ENCODE measurements around the gene FCRL6.

FCRL6 gene

GRCh38 chr1:159839116-159839849 lies 37.1 kb downstream of the FCRL6 start:
- H3K27me3 ChIP-seq (ENCODE audit: insufficient read depth, low read length) = 0 out of 2 replicates have a peak, but pooled peaks cover 6% of the 10 kb centered on the region
- no peak overlapping the region for H3K4me3 ChIP-seq (ENCODE audit: low read depth, low read length, poor library complexity, severe bottlenecking)
- H4K20me1 ChIP-seq (ENCODE audit: insufficient read depth, low read length) = no peaks in the 10 kb centered on the region
- no peak overlapping the region for H3K27ac ChIP-seq (ENCODE audit: low read depth, low read length, poor library complexity, severe bottlenecking)
- H3K4me1 ChIP-seq (ENCODE audit: insufficient read depth, low read length, severe bottlenecking) = no peaks in the 10 kb centered on the region
- TF ChIP-seq EZH2 (IDR thresholded peaks at IDR 0.05; ENCODE audit: borderline replicate concordance, low read length) (no peak), CTCF (IDR thresholded peaks at IDR 0.05; ENCODE audit: low read length) (no peak)
- no peak overlapping the region for H3K4me2 ChIP-seq (ENCODE audit: low read length)
- H3K9ac ChIP-seq (ENCODE audit: low read length) = no peak overlapping the region
- no peaks in the 10 kb centered on the region for H3K9me2 ChIP-seq (ENCODE audit: low read depth, low read length)
- H3K9me3 ChIP-seq (ENCODE audit: low read length) = no peaks in the 10 kb centered on the region
- H3F3A ChIP-seq (ENCODE audit: insufficient read depth, low read length) = no peaks in the 10 kb centered on the region
- no peak overlapping the region for H2AFZ ChIP-seq (ENCODE audit: low read length)
- H3K36me3 ChIP-seq (ENCODE audit: insufficient read depth, low read length) = no peaks in the 10 kb centered on the region
- H3K79me2 ChIP-seq (ENCODE audit: insufficient read depth, low read length) = no peaks in the 10 kb centered on the region

- TF ChIP-seq CTCF (IDR thresholded peaks at IDR 0.05; ENCODE audit: low read length) (no peak), EZH2 (IDR thresholded peaks at IDR 0.05; ENCODE audit: borderline replicate concordance, low read length) (no peak)
- H3K79me2 ChIP-seq (ENCODE audit: insufficient read depth, low read length) = no peaks in the 10 kb centered on the region
- H3K36me3 ChIP-seq (ENCODE audit: insufficient read depth, low read length) = no peaks in the 10 kb centered on the region
- no peak overlapping the region for H3K4me3 ChIP-seq (ENCODE audit: low read depth, low read length, poor library complexity, severe bottlenecking)
- H3K27me3 ChIP-seq (ENCODE audit: insufficient read depth, low read length) = 0 out of 2 replicates have a peak, but pooled peaks cover 6% of the 10 kb centered on the region
- no peak overlapping the region for H3K27ac ChIP-seq (ENCODE audit: low read depth, low read length, poor library complexity, severe bottlenecking)
- no peaks in the 10 kb centered on the region for H3F3A ChIP-seq (ENCODE audit: insufficient read depth, low read length)
- H3K4me2 ChIP-seq (ENCODE audit: low read length) = no peak overlapping the region
- no peaks in the 10 kb centered on the region for H3K9me2 ChIP-seq (ENCODE audit: low read depth, low read length)
- H3K9me3 ChIP-seq (ENCODE audit: low read length) = no peaks in the 10 kb centered on the region
- H3K4me1 ChIP-seq (ENCODE audit: insufficient read depth, low read length, severe bottlenecking) = no peaks in the 10 kb centered on the region
- H4K20me1 ChIP-seq (ENCODE audit: insufficient read depth, low read length) = no peaks in the 10 kb centered on the region
- no peak overlapping the region for H2AFZ ChIP-seq (ENCODE audit: low read length)
- H3K9ac ChIP-seq (ENCODE audit: low read length) = no peak overlapping the region
These were observed 39.6 kb downstream of the FCRL6 start for GRCh38 chr1:159841749-159842148.

- TF ChIP-seq EZH2 (IDR thresholded peaks at IDR 0.05; ENCODE audit: borderline replicate concordance, low read length) (no peak), CTCF (IDR thresholded peaks at IDR 0.05; ENCODE audit: low read length) (no peak)
- no peak overlapping the region for H3K4me3 ChIP-seq (ENCODE audit: low read depth, low read length, poor library complexity, severe bottlenecking)
- no peak overlapping the region for H2AFZ ChIP-seq (ENCODE audit: low read length)
- H3K79me2 ChIP-seq (ENCODE audit: insufficient read depth, low read length) = no peaks in the 10 kb centered on the region
- H3K27ac ChIP-seq (ENCODE audit: low read depth, low read length, poor library complexity, severe bottlenecking) = no peak overlapping the region
- no peaks in the 10 kb centered on the region for H4K20me1 ChIP-seq (ENCODE audit: insufficient read depth, low read length)
- no peaks in the 10 kb centered on the region for H3F3A ChIP-seq (ENCODE audit: insufficient read depth, low read length)
- H3K4me1 ChIP-seq (ENCODE audit: insufficient read depth, low read length, severe bottlenecking) = no peaks in the 10 kb centered on the region
- H3K9me2 ChIP-seq (ENCODE audit: low read depth, low read length) = no peaks in the 10 kb centered on the region
- H3K36me3 ChIP-seq (ENCODE audit: insufficient read depth, low read length) = no peaks in the 10 kb centered on the region
- no peak overlapping the region for H3K4me2 ChIP-seq (ENCODE audit: low read length)
- H3K9ac ChIP-seq (ENCODE audit: low read length) = no peak overlapping the region
- H3K9me3 ChIP-seq (ENCODE audit: low read length) = no peaks in the 10 kb centered on the region
- H3K27me3 ChIP-seq (ENCODE audit: insufficient read depth, low read length) = 0 out of 2 replicates have a peak, but pooled peaks cover 6% of the 10 kb centered on the region
These were observed 41.3 kb downstream of the FCRL6 start for GRCh38 chr1:159843459-159843858.

Measured in OCI-LY1 (cell line).